ENCODE results near the gene COPS4.
"Not testable (repeated sequence)": the region's sequence is repeated elsewhere in the genome, so short reads cannot be mapped to it uniquely, and the experiment has no call there.

COPS4 gene

DNA sequence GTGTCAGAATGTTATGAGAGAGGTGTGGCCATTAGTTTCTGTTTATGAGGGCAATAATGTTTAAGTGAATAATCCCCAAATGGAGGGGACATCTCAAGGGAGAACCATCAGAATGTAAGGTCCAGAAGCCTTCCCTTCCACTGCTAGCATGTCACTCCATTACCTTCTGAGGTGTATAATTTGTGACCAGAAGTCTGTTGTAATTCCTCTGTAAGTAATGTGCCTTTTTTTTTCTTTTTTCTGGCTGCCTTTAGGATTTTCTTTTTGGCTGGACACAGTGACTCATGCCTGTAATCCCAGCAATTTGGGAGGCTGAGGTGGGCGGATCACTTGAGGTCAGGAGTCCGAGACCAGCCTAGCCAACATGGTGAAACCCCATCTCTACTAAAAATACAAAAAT, 10.8 kb upstream of the COPS4 start:
- no peak for DNase-seq

DNA sequence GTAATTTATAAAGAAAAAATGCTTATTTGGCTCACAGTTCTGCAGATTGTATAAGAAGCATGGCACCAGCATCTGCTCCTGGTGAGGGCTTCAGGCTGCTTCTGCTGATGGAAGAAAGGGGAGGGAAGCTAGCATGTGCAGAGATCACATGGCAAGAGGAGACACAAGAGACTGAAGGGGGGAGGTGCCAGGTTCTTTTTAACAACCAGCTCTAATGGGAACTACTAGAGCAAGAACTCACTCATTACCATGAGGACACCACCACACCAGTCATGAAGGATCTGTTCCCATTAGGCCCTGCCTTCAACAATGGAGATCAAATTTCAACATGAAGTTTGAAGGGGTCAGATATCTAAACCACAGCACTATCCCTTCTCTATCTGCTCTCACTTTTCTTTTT, 9.4 kb upstream of the COPS4 start:
- DNase-seq = no peak

DNA sequence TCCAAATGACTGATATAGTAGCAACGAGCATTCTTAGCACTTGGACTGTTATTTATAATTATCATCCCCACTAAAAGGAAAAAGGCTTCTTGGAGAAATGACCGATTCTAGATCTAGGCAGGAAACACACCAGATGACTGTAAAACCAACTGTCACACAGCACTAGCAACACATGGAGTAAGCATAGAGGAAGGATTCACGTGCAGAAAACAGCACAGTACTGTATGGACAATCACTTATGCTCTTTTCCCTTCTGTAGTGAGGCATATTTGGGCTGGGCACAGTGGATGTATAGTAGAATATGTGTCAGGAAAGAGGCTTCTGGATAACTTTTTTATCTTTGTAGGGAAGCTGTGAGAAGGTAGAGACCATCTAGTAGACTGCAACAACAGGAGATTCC, 6.0 kb upstream of the COPS4 start:
- no peak for DNase-seq

DNA sequence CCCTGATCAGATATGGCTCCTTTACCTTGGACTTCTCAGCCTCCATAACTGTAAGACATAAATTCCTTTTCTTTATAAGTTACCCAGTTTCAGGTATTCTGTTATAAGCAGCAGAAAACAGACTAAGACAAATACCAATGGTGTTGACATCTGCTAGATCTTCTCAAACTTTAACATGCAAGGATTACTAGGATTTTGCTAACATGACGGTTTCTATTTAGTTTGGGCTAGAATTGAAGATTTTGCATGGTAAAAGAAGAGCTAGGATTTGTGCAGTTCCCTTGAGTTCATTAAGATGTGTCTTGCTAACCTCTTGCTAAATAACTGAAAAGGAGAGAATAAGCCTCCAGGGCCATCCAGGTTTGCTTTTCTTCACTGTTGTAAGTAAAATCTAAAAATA, 5.3 kb upstream of the COPS4 start:
- no peak for DNase-seq

DNA sequence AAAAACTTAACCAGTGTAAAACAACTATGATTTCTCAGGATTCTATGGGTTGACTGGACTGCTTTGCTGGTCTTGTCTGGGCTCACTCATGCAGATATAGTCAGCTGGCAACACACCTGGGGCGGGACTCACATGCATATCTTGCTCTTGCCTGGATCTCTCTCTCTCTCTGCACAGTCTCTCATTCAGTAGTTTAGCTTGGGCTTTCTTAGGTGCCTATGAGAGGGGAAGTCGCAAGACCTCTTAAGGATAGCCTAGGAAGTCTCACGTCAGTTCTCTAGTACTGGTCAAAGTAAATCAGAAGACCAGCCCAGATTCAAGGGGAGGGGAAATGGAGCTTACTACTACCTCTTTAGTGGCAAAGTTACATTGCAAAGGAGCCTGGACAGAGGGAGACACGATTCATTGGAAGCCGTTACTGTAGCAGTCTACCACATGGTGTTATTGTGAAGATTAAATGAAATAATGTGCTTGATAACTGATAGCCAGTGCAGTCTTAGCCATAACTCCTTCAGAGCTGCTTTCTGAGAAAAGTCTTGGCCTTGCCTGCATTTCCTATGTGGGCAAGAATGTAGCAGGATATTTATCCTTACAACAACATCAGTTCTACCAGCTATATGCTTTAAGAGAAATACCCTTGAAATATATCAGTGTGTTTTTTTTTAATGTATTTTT, 2.1 kb downstream of the COPS4 start:
- no peak for DNase-seq

DNA sequence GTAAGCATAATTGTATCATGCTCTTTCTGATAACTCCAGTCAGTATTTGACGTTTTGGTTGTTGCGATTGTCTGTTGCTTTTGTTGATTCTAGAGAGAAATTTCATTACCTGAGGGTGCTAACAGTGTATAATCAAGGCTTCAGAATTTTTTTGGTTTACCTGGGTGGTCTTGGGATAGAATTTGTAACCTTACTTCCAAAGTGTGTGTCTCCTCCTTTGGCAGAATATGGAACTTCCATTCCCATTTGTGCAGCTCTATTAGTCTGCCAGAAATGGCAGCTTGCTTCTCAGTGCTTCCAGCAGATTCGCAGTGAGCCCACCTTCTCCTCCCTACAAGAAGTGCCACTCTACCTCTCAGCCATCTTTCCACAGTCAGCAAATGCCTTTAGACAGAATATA, 5.3 kb downstream of the COPS4 start:
- no peak for DNase-seq

DNA sequence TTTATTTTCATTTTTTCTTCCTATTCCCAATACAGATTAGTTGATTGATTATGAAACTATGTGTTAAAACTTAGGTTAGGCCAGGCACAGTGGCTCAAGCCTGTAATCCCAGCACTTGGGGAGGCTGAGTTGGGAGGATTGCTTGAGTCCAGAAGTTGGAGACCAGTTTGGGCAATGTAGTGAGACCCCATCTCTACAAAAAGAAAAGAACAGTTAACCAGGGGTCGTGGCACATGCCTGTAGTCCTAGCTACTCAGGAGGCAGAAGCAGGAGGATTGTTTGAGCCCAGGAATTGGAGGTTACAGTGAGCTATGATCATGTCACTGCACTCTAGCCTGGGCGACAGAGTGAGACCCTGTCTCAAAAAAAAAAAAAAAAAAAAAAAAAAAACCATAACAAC, 8.2 kb downstream of the COPS4 start:
- DNase-seq = not testable (repeated sequence)

DNA sequence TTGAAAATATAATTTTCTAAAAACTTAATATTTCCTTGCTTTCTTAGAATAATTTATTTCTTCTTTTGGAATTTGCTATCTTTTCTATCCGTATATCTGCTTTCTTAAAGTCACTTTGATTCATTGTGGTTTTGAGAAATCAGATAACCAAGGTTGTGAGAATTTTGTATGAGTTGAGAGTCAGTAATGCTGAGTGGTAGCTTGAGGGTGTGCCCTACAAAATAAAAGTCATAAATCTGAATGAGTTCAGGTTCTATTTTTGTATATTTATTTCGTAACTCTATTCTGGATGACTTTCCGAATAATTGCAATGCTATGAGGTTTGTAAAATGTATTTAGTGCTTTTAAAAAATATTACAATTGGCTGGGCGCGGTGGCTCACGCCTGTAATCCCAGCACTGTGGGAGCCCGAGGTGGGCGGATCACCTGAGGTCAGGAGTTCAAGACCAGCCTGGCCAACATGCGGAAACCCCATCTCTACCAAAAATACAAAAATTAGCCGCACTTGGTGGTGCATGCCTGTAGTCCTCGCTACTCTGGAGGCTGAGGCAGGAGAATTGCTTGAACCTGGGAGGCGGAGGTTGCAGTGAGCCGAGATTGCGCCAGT, 8.9 kb downstream of the COPS4 start:
- no peak for DNase-seq

DNA sequence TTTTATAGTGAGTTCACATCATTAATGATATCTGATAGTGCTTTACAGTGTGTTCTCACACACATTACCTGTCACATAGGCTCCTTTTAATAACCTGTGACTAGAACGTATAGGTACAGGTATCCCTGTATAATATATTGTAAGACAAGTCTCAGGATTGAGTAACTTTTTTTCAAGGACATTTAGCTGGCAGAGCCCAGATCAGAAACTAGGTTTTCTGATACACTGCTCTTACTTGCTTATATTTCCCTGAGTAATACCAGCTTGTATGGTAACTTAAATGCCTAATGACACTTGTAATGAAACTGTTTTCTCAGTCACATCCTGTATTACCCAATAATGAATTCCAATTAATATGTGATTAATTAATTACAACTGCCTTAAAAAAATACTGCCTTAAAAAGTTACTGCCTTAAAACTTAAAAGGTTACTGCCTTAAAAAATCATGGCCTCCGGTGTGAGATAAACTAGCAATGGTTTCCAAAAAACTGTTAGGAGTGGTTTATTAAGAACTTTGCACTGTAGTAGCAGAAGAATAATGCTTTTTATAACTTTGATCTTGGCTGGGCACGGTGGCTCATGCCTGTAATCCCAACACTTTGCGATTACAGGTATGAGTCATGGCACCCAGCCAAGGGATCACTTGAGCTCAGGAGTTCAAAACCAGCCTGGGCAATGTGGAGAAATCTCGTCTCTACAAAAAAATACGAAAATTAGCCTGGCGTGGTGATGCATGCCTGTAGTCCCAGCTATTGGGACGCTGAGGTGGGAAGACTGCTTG, 11.9 kb downstream of the COPS4 start:
- no peak for DNase-seq

DNA sequence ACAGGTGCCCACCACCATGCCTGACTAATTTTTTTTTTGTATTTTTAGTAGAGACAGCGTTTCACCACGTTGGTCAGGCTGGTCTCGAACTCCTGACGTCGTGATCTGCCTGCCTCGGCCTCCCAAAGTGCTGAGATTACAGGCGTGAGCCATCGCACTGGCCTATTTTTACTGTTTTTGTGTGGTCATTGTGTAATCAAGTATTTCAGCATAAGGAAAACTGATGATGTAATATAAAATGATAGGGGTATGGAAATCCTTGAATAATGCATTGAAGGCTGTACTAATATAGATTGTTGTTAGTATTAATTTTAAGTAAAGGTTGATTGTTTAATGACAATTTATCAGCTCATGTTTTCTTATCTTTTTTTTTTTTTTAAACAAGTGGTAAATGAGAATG, 13.8 kb downstream of the COPS4 start:
- not testable (repeated sequence) for DNase-seq

DNA sequence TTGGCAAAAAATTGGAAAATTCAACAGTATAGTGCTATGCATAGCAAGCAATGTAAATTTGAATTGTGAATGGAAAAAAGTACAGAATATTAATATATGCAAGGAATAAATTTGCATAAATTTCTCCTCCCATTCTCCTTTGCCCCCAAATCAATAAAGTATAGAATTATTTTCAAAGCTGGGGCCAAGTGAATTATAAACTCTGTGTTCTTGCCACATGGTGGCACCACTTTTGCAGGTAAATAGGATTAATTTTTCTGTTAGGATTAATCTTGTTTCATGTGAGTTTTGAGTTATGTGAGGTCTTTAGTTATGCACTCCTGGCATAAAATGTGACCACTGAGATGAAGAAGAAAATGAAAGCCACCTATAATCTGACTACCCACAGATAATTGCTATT, 19.9 kb downstream of the COPS4 start:
- DNase-seq = no peak

DNA sequence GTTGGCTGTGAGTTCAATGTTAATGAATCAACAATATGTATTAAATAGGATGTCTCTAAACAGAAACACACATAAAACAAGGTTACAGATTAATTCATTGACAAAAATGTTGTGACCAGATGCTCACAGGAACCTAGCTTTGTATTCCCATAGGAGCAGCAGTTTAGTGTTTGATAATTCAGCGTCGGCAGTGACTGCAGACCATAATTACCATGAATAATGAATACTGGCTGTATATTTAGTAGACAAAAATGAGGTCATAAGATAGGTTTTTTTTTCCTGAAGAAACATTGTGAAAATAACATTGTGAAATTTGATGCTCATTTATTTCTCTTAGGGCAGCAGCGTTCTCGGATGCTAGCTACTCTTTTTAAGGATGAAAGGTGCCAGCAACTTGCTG, 27.8 kb downstream of the COPS4 start:
- no peak for DNase-seq

DNA sequence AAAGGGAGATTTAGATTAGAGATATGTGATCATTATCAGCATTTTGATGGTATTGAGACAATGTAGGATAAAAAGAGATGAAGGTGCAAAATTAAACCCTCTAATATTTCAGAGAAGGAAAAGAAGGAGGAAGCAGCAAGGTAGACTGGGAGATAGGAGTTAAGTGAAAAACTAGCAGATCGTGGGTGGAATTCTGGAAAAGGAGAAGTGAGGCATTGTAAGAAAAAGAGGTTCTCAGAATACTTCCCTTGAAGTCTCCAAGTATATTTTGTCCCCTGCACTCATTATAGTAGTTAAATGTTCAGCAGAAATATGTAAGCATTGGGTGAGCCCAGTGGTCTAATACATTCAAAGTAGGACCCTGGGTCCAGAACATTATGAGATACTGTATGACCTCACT, 30.3 kb downstream of the COPS4 start:
- no peak for DNase-seq

DNA sequence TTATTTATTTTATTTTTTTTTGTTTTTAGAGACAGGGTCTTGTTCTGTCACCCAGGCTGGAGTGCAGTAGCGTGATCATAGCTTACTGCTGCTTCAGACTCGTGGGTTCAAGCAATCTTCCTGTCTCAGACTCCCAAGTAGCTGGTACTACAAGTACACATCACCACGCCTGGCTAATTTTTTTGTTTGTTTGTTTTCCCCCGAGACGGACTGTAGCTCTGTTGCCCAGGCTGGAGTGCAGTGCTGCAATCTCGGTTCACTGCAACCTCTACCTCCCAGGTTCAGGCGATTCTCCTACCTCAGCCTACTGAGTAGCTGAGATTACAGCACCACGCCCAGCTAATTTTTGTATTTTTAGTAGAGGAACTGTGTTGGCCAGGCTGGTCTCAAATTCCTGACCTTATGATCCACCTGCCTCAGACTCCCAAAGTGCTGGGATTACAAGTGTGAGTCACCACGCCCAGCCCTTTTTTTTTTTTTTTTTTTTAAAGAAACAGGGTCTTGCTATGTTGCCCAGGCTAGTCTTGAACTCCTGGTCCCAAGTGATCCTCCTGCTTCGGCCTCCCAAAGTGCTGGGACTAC, 32.2 kb downstream of the COPS4 start:
- DNase-seq = no peak

DNA sequence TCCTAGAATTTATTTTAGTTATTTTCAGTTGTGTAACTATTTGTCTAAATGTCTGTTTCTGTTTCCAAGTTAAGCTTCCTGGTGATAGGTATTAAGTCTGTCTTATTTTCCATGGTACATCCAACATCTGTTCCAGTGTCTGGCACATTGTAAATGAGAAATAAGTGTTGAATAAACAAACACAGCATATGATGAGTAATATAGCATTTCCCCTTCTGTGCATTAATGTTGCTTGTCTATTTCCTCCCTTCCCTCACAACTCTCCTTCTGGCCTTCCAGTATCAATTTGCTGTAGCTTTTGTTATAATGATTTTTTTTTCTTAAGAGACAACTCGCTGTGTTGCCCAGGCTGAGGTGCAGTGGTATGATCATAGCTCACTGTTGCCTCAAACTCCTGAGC, 36.1 kb downstream of the COPS4 start:
- no peak for DNase-seq

DNA sequence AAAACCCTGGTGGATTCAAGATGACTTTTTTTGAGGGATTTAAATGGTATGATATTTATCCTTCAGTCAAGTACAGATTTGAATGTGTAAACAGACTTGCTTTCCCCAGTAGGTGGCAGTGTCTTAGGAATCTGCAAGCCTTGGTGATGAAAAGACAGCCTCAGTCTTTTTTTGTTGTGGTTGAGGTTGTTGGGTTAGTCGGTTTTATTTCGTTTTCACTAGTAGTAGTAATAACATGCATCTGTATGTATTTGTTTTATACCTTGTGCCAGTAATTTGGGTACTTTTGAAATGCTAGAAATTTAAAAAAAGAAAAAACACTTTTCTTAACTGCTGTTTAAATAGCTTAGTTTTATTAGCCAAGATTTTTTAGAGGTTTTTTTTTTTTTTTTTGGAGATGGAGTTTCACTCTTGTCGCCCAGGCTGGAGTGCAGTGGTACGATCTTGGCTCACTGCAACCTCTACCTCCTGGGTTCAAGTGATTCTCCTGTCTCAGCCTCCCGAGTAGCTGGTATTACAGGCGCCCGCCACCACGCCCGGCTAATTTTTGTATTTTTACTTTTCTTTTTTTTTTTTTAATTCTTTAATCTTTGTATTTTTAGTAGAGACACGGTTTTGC, 39.2 kb downstream of the COPS4 start:
- DNase-seq = peak; percentile 66

DNA sequence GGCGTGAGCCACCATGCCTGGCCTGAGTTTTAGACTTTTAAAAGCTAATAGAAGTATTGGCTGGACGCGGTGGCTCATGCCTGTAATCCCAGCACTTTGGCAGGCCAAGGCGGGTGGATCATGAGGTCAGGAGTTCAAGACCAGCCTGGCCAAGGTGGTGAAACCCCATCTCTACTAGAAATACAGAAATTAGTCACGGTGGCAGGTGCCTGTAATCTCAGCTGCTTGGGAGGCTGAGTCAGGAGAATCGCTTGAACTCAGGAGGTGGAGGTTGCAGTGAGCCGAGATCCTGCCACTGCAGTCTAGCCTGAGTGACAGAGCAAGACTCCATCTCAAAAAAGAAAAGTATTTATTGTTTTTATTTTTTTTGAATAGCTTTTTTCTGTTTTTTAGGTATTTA, 39.8 kb downstream of the COPS4 start:
- DNase-seq = not testable (repeated sequence)

DNA sequence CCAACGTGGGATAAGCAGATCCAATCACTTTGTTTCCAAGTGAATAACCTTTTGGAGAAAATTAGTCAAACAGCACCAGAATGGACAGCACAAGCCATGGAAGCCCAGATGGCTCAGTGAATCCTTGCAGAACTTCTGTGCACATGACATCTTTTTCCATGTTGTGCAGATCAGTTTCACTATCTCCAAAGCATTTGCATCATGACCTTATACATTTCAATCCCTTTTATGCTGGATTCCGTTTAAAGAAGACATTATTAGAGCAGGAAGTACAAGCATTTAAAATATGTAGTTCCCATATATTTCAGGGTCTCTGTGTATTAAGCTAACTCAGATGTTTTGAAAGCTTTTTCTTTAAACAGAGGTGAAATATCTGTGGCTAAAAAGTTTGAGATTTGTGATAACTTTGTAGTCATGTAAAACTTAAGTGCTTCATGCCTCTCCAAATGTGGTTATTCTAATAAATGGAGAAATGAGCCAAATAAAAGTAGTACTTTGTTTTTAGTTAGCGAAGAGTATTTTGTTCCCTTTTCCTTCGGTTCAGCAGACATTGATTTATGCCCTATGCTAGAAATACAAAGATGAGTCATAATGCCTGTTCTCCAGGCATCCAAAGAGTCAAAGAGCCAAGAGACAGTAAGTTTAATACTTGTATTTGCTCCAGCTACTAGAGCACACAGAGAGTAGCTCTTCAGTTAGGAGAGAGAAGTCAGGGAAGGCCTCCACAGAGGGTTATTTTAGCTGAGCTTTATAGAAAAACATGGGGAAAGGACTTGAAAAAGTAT, 40.5 kb downstream of the COPS4 start:
- no peak for DNase-seq

DNA sequence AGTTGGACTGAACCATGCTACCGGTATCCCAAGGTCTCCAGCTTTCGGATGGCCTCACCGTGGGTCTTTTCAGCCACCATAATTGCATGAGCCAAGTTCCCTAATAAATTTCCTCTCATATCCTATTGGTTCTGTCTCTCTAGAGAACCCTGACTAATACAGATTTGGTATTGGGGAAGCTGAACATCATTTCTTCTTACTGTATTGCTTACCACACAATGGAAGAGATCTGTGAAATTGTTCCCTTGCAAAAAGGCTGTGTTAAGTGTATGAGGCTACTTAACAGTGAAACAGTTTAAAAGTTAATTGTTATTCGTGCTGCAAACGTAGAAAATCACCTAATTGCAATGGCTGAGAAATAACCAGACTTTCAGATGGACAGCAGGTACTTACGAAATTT, 45.6 kb downstream of the COPS4 start:
- no peak for DNase-seq

DNA sequence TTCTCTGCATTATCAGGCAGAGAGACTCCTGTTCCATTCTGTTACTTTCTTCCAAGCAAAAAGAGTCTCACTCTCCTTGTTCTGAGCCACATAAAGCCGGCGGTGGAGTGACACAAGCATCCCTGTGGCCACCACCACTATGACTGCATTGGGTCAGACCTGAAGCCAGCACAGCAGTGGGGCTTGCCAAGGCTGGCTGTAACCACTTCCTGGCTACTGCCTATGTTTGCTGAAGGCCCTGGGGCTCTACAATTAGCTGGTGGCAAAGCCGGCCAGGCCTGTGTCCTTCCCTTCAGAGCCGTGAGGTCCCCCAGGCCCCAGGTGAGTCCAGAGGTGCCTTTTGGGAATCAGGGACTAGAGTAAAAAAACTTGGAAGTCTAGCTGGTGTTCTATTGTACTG, 47.8 kb downstream of the COPS4 start:
- no peak for DNase-seq

DNA sequence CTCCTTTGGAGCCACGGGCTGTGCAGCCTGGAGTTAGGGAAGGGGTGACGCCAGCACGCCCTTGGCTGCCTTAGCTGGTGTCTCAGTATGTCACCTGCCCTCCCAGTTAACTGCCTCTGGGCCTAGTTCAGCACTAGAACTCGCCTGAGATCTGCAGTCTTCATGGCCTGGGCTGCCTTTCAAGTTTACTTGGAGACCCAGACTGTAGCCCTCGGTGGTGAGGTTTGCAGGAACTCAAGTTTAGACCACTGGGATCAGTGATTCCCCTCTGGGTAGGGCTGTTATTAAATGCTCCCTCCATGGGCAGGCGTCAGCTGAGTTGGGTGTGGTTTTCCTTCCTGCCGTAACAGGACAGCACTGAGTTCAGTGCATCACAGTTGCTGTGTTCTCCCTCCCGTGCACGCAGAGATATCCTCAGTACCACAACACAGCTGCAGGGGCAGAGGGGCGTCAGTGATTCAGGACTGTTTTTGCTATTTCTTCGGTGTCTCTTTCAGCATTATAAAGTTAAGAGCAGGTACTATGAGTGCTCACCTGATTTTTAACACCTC, 49.0 kb downstream of the COPS4 start:
- DNase-seq = no peak

DNA sequence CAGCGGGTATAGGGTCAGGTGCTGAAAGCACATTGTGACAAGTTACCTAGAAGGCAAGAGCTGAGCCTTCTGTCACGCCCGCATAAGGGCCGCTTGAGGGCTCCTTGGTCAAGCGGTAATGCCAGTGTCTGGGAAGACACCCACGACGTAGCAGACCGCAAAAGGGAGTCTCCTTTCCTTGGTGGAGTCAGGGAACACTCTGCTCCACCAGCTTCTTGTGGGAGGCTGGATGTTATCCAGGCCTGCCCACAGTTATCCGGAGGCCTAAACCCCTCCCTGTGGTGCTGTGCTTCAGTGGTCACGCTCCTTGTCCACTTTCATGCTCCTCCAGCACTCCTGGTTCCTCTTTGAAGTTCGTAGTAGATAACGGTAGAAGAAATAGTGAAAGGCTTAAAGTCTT, 50.0 kb downstream of the COPS4 start:
- not testable (repeated sequence) for DNase-seq
